HG03457 (cell line): Measurements from ENCODE around the gene CEP128.

Experiments used
- ATAC-seq: cut with Tn5 transposase; IDR thresholded peaks from one replicate; pipeline ENCODE4 v1.9.1; 2021; ENCODE audit warnings: moderate number of reproducible peaks; ENCODE audit not compliant: unreplicated experiment

CEP128 gene

DNA sequence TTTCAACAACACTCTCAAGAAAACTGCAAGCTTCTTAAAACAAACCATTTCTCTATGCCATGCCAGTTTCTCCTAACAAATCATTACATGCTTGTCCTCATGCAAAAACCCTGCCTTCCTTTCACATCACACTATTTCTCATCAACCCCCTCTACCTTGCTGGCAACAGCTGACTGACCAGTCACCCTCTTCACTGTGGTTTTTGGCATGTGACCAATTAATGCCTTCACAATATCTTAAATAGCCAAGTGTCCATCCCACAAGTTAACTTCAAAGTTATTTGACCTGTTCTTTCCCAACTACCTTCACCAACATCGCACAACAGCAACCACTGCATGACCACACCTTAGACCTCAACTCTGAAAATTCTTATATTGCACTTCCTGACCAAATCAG, 159.6 kb downstream of the CEP128 start:
- no peak for ATAC-seq

DNA sequence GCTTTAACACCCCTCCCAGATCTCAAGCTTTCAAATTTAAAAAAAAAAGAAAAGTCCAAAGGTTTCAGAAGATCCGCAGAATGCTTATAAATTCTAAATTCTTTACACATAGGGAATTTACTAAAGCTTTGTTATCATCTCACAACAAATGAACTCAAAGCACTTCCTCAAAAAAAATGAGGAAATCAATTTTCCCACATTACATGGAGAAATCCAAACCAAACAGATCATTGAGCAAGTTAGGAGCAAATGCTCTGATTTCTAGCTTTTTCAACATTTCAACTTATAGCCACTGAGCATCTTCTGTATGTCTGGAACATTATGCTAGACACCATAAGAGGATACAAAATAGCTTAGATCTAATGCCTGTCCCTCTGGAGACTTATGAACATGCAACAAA, 161.0 kb downstream of the CEP128 start:
- ATAC-seq, result no peak

DNA sequence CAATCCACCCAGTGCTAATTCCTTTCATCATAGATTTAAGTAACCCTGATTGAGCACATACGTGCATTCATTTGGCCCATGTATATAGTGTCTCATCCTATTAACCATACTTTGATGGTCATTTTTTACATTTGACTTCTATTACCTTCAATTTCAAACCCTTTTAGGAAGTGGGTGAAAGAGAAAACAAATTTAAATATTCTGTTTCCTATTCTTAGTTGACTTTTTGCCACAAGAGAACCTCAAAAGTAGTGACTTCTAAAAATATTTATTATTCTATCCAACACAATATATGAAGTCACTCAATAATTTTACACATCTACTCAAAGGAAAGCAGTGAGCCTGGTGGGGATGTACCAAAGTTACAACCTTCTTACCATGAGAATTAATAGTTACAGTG, 164.9 kb downstream of the CEP128 start:
- ATAC-seq, result no peak

DNA sequence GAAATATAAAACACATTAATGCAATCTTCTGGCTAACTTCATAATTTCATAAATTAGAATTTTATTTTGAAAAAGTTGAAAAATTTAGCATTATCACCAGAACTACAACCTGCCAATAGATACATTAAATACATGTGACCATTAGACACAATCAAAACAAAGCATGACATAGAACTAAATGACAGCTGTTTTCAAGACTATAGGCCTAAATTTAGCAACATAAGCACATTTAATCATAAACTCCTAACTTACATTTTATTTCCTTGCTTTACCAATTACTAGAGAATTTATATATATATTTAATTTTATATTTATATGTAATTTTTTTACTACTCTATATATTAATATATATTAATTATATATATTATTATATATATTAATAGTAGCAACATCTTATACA, 165.4 kb downstream of the CEP128 start:
- no peak for ATAC-seq

DNA sequence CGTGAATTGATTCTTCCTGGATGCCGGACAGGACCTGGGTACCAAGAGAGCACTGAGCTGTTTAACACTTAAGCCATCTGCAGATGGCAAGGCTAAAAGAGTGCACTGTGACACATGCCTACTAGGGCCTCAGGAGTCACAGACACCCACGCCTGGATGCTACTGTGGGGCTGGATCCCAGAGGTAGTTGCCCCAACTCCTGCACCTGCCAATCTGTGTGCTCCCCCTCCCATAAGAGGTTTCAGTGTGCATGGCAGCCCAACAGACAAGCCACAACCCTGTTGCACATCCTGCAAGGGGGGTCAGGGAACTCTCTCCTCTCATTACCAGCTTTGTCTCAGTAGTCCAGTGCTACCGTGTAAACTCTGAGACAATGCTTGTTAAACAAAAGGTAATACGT, 169.0 kb downstream of the CEP128 start:
- no peak for ATAC-seq

DNA sequence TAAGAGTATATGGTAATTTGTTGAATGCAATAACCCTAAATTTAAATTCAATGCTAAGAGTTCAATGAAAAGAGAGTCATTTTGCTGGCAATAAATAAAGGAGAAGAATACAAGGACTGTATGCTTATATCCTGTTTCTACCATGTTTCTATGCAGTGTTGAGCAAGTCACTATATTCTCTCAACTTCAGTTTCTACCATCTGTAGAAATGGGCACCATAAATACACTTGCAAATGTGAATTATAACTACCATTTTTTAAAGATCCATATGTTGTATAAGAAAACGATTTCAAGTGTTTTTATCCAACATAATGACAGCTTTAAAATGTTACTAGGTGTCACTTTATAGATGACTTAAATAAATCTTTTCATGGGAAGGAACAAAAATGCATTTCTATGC, 170.3 kb downstream of the CEP128 start:
- no peak for ATAC-seq

DNA sequence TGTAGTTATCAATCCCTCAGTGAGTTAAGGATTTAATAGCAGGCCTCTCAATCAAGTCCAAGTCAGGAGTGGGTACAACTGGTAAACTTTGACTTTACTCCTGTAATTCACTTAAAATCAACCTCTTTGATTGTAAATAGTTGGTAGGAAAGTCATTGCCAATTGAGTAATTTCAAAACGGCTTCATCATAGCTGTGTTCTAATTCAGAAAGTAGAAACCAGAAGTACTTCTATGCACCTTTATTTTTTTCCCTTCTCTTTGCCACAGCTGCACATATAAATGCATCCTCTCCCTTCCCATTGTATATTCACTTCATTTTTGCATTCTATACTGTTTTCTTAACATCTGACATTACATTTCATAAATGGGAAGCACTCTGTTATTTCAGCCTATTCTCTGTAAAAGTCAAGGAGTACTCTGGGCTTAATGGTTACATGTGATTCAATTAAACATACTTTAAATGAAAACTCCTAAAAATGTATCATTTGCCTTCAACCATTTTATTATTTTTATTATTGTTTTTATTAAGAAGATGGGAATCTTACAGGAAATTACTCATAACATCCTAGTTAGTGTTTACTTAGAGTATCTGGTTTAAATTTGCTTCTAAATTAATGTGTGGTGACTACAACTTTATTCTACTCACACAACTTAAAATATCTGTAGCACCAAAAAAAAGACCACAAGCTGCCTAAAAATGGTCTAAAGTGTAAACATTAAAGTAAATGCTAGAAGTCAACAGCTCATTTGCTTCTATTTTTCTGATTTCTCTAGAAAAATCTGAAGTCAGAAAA, 171.2 kb downstream of the CEP128 start:
- no peak for ATAC-seq

DNA sequence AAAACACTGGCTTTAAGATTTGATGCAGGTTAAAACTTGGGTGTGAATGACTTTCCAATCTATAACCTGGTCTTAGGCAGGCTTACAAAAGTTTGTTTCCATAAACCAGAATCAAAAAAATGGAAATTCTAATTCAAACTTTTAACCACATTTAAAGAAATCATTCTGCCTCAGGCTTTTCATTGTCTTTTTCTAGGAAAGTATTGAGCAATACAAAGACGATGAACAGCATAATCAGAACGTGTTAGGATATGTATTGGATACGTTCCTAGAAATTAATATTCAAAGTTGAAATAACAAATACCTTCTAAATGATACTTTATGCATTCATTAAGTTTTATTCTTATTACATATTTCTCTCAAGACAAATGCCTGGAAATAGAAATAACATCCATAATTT, 172.9 kb downstream of the CEP128 start:
- no peak for ATAC-seq

DNA sequence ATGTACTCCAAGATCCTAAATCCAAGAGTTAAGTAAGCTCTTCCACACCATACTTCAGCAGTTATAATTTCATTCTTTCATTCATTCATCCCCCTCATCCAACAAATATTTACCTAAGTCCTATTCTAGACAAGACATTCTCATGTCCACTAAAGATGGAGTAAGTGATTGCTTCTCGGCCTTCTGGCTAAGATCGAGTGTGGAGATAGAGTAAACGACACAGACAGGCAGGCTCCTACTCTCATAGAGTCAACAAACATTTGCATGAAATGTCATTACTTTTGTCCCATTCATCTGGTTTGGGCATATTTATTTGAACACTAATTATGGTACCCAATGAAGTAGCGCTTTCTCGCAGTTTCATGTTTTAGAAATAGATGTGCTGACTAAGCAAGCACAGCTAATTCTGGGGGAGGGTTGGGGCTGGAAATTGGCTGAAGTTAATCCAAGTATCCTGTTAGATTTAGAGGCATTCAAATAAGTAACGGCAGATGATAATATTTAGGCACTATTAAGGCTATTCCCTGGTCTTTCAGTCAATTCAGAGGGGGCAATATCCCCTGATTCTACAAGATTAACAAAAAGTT, 176.5 kb downstream of the CEP128 start:
- ATAC-seq, result no peak

DNA sequence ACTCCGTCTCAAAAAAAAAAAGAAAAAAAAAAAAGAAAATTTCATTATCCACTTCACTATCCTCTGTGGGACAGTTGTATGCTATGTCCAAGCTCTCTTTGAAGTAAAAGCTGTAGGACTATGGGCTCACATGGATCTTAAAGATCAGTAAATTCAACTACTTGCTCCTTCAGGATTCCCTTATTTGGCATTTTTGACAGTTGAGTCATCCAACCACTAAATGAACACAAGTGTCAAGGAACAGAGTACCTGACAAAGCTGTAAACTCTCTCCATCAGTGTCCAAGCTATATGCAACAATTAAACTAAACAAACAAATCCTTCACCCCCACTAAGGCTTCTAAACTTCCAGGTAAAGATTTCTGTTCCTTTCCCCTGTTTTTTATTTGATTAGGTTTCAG, 177.0 kb downstream of the CEP128 start:
- ATAC-seq, result no peak

DNA sequence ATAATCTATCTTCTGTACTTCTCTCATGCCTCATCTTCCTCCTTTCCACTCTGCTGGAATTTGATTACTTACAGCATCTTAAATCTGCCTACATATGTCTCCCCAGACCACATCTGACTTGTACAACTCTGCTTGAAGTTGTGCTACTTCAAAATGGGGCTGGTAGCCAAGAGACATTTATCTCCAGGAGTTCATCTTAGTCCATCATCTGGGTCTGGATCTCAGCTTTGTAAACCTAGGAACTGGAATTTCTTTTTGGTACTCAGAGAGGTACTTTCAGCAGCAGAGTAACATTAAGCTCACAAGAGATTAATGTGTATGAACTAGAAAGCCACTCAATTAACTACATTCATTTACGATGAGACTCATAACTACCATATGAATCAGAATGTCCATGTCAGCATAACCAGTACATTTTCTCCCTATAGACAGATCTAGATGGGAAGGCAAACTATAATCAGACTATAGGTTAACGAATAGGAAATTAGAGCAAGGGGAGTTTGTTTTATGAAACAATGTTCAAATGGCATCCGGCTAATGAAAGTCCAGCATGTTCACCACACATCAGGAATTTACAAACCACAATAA, 178.8 kb downstream of the CEP128 start:
- no peak for ATAC-seq

DNA sequence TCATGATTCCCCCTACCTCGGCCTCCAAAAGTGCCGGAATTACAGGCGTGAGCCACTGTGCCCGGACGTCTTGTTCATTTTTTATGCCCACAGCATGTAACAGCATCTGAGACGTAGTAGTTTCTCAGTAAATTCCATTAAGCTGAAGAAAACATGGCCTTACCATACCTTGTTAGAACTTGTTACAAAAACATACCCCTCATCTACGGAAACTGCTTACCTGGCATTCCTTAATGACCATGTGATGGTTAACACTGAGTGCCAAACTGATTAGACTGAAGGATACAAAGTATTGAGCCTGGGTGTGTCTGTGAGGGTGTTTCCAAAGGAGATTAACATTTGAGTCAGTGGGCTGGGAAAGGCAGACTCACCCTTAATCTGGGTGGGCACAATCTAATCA, 186.8 kb downstream of the CEP128 start:
- ATAC-seq, result no peak

DNA sequence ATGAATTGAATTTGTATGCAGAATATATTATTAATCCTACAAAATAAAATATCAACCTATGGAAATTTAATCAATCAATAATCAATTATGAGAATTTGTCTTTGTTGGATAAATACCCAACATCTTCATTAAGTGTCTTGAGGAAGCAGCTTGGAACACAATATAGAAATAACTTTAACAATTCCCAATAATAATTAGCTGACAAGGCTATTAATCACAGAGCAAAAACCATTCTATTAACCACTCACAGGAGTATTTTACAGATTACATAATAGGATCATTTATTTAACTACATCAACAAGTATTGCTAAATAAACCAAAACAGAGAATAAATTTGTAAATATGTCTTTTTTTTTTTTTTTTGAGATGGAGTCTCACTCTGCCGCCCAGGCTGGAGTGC, 190.3 kb downstream of the CEP128 start:
- no peak for ATAC-seq

DNA sequence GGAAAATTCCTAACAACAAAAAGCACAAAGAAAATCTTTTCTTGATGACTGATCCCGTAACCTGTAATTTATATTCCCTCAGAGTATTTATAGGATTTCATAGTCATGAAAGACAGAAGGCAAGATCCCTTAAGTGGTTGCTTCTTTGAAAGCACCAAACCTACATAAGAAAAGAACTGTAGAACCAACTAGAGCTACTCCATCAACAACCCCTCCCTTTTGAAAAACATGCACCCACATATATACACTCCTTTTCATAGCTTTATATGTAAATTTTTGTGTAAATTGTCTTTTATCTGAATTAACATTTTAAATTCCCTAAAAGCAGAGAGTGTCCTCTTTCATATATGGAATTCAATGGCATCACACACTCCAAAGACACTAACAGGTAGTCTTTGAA, 215.3 kb downstream of the CEP128 start:
- ATAC-seq, result no peak

DNA sequence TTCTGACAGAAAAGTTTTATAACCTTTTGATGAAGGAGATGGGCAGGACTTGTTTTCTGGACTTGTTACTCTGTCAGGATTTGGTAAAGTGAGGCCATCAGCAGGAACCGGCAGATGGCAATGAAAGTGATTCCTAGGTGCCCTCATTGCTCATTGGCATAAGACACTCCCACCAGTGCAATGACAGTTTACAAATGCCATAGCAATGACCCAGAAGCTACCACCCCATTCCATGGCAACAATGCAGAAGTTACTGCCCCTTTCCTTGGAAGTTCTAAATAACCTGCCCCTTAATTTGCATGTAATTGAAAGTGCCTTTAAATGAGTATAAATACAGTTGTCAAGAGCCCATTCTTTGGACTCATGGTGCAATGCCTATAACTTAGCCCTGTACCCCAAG, 222.6 kb downstream of the CEP128 start:
- no peak for ATAC-seq

DNA sequence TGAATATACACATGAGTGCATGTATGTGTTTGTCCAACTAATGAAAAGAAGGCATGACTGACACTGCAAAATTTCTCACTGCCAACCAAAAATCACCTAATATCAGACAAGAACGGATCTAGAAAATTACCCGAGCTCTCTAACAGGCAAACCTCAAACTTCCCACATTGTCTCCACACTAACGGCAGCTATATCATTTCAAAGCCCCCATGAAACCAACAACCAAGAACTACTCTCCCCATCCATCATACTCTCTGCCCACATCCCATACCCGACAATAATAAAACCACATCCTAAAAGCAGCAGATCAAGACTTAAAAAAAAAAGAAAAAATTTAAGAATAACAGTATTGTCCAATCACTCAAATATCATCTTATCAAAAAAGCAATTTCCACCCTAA, 227.1 kb downstream of the CEP128 start:
- ATAC-seq, result no peak

DNA sequence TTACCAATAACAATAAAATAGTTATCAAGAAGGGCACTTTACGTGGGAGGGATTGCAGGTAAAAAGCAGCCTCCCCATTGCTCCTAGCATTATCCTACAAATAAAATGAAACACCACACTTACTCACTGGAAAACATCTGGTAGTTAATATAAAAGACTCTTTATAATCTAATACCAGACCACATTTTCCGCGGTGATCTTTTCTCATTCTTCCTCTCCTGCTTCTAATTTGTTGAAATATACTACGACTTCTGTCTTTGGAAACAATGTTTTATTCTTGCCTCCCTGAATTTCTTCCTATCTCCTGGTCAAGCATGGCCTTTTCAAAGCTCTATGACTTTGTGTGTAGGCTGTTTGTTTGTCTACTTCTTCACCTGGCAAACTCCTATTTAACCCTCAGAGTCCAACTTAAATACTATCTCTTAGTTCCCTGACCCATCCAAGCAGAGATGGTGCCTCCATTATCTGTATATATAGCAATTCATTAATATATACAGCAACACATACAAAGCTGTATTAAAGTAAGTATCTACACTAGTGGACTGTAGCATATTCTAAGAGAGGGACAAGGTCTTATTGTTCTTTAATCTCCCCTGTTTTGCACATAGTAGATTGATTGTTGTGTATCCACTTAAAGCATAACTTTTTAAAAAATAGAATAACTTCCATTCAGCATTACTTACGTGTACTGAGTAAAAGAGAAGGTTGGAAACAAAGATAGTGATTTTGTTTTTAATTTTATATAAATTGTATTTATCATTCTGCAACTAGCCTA, 228.3 kb downstream of the CEP128 start:
- ATAC-seq, result no peak

DNA sequence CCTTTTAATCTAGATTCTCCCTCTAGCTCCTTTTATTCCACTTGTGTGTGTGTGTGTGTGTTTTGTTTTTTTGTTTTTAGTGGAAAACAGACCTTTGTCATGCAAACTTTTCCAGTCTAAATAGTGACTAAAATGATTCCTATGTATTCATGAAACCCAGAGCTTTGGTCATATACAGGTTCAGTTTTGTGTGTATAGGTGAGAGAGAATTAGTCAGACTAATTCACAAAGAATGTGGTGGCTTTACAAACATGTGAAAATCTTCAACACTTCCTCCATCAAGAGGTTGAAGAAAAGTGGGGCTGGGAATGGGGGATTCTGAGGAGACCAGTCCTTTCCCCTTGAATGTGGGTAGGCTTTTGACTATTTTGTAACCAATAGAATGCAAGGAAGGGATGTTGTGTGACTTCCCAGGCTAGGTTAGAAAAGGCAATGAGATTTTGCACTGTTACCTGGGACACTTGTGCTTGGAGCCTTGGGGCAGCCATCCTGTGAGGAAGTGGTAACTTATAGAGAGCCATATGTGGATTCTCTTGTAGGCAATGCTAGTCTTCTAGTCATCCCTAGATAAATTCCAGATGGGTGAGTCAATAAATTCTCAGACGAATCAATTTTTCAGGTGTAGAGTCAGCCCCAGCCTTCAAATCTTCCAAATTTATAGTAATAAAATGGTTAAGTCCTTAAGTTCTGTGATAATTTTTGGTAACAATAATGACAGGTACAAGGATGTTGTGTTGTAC, 236.1 kb downstream of the CEP128 start:
- ATAC-seq, result no peak

DNA sequence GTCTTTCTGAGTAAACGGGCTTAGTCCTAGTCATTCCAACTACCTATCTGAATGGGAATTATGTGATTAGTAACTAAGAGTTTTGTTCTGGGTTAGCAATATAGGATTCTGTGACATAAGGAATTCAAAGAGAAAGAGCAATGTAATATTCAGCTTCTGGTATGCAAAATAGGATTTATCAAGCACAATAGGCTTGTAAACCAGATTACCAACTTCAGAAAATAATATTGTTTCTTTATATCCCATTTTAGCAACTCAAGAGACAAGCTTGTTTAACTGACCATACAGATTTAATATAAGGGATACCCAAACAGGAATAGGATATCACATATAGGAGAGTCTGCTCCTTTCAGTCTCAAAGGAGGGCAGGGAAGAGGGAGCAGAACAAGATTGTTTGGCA, 240.9 kb downstream of the CEP128 start:
- no peak for ATAC-seq

DNA sequence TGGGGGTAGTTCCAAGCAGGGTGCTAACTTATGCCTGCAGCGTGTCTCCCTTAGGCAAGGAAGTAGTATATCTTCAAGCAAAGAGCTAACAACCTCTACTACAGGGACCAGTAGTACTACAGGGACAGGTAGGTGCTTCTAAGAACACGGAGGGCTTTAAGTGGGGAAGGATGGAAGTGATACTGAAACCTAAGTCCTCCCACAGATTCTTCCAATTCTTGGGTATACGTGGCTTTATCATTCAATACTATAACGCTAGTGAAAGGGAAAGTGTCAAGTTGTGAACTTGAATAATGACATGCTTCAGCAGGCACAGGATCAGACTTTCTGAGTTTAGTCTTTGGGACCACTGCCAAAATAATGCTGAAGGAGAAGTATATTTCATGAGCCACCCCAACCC, 241.7 kb downstream of the CEP128 start:
- no peak for ATAC-seq

DNA sequence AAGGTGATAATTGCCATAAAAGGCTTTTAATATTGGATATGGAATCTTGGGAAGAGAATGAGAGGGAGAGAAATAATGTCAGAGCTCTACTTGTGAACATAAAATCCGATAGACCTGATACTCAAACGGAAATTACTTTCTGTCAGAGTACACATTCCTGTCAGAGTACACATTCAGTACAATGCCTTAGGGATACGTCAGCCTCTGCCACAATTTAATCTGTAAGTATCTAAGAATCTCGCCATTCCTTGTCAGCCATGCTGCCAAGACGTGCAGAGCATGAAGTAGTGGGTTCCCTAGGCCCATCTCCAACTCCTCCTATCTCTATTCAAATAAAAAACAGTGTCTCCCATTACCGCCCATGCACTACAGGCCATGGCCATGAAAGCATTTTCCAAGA, 242.6 kb downstream of the CEP128 start:
- no peak for ATAC-seq
